NCI-H146 (cell line): Measurements from ENCODE around the gene LRIT2.

Experiments used
- DNase-seq: peaks from one replicate; lab custom pipeline; 2025; lab: John Stamatoyannopoulos, UW

Gene LRIT2

GRCh38 chr10:84241185-84241790 is 15.9 kb upstream of the LRIT2 start, which contains the start of gene LRIT1:
Gene LRIT1 (minus strand): TSS chr10:84241546. CDS start chr10:84241439, 107 bp downstream.
- DNase-seq: no peak

GRCh38 chr10:84238909-84239308 is 13.6 kb upstream of the LRIT2 start:
- no peak for DNase-seq

GRCh38 chr10:84237199-84238051 is 12.1 kb upstream of the LRIT2 start:
- DNase-seq: no peak

- no peak for DNase-seq
These were observed 11.5 kb upstream of the LRIT2 start for GRCh38 chr10:84236807-84237198.

GRCh38 chr10:84235096-84235495 is 9.8 kb upstream of the LRIT2 start:
- DNase-seq: no peak

- DNase-seq: no peak
These were observed 9.1 kb upstream of the LRIT2 start for GRCh38 chr10:84234479-84234878.

GRCh38 chr10:84233940-84234339 is 8.6 kb upstream of the LRIT2 start:
- DNase-seq: no peak

- DNase-seq: no peak
These were observed 7.0 kb upstream of the LRIT2 start for GRCh38 chr10:84232376-84232775.

- no peak for DNase-seq
These were observed 5.0 kb upstream of the LRIT2 start for GRCh38 chr10:84230359-84230758.

- no peak for DNase-seq
These were observed 2.5 kb upstream of the LRIT2 start for GRCh38 chr10:84227810-84228209.

- no peak for DNase-seq
These were observed 1.3 kb upstream of the LRIT2 start for GRCh38 chr10:84226616-84227015.

GRCh38 chr10:84224411-84225028 is 824 bp downstream of the LRIT2 start:
- no peak for DNase-seq

GRCh38 chr10:84221916-84222315 is 3.4 kb downstream of the LRIT2 start:
- DNase-seq: no peak

GRCh38 chr10:84217746-84218145 is 7.6 kb downstream of the LRIT2 start:
- no peak for DNase-seq

GRCh38 chr10:84216834-84217233 is 8.5 kb downstream of the LRIT2 start:
- no peak for DNase-seq

- peak; percentile 10 for DNase-seq
These were observed 10.6 kb downstream of the LRIT2 start for GRCh38 chr10:84214612-84215235.

GRCh38 chr10:84214046-84214572 is 11.2 kb downstream of the LRIT2 start:
- DNase-seq: no peak

- no peak for DNase-seq
These were observed 12.3 kb downstream of the LRIT2 start for GRCh38 chr10:84213076-84213475.

GRCh38 chr10:84212014-84212413 is 13.3 kb downstream of the LRIT2 start:
- DNase-seq: no peak

GRCh38 chr10:84211566-84211965 is 13.8 kb downstream of the LRIT2 start:
- DNase-seq: no peak

GRCh38 chr10:84208023-84208422 is 17.3 kb downstream of the LRIT2 start:
- no peak for DNase-seq

- no peak for DNase-seq
These were observed 19.4 kb downstream of the LRIT2 start for GRCh38 chr10:84205853-84206525.
